Measurements from ENCODE around the gene ALDH7A1. TPM values are rescaled to one million over a fixed set of nuclear protein-coding genes. Genes with fewer than 3 reads are reported as not detected.

ALDH7A1 gene
- total RNA-seq, 1 donor from 2014 or later: 90.6 TPM

GRCh38 chr5:126636956-126637355 lies 41.9 kb upstream of the ALDH7A1 start:
- no peak for FAIRE-seq
- H3K9me3 Mint-ChIP-seq (ENCODE audit: unreplicated experiment): no peaks in the 10 kb centered on the region
- no peaks in the 10 kb centered on the region for H3K27me3 Mint-ChIP-seq (ENCODE audit: low read depth, unreplicated experiment)

DNA sequence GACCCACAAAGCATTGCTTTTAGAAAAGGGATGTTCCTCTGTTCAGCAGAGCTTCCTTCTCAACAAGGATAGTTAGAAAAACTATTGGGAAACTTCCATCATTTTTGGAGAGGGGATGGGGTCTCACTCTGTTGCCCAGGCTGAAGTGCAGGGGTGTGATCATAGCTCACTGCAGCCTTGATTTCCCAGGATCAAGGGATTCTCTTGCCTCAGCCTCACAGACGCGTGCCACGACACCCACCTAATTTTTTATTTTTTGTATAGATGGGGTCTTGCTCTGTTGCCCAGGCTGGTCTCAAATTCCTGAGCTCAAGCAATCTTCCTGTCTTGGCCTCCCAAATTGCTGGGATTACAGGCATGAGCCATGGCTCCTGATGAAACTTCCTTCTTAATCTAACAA lies 40.6 kb upstream of the ALDH7A1 start:
- no peaks in the 10 kb centered on the region for H3K4me1 ChIP-seq (ENCODE audit: insufficient read depth, low read length)
- H3K4me2 ChIP-seq (ENCODE audit: low read length): no peak overlapping the region
- DNase-seq (ENCODE audit: low read depth) (no peak), FAIRE-seq (no peak)
- H3K36me3 ChIP-seq (ENCODE audit: insufficient read depth, low read length): no peaks in the 10 kb centered on the region
- no peaks in the 10 kb centered on the region for H4K20me1 ChIP-seq (ENCODE audit: insufficient read depth, low read length)
- TF ChIP-seq CTCF (IDR thresholded peaks at IDR 0.05; ENCODE audit: insufficient read depth, low read depth, low read length): no peak
- TF ChIP-seq EZH2 (IDR thresholded peaks at IDR 0.05; ENCODE audit: insufficient read depth, low read length): no peak
- no peaks in the 10 kb centered on the region for H3K9me3 ChIP-seq (ENCODE audit: insufficient read depth, low read depth, low read length)
- H3K27ac ChIP-seq (ENCODE audit: low read depth, low read length): no peak overlapping the region
- Mint-ChIP-seq H3K4me3 (ENCODE audit: unreplicated experiment) (no peak overlapping the region), H3K36me3 (ENCODE audit: low read depth, unreplicated experiment) (no peaks in the 10 kb centered on the region), H3K27me3 (ENCODE audit: low read depth, unreplicated experiment) (no peaks in the 10 kb centered on the region), H3K27ac (ENCODE audit: unreplicated experiment) (no peak overlapping the region), H3K9me3 (ENCODE audit: unreplicated experiment) (no peaks in the 10 kb centered on the region), H3K4me1 (ENCODE audit: low read depth, unreplicated experiment) (no peaks in the 10 kb centered on the region)
- no peaks in the 10 kb centered on the region for H3K27me3 ChIP-seq (ENCODE audit: insufficient read depth, low read length)
- no peaks in the 10 kb centered on the region for H3K79me2 ChIP-seq (ENCODE audit: insufficient read depth, low read length)
- H3K4me3 ChIP-seq (ENCODE audit: insufficient read depth, low read depth, low read length): no peak overlapping the region
- no peak overlapping the region for H2AFZ ChIP-seq (ENCODE audit: low read depth, low read length)
- H3K9ac ChIP-seq (ENCODE audit: low read length): no peak overlapping the region

More at GRCh38 chr5:126636956-126637355, 41.9 kb upstream of the ALDH7A1 start:
- H3K36me3 Mint-ChIP-seq (ENCODE audit: low read depth, unreplicated experiment): no peaks in the 10 kb centered on the region
- Histone ChIP-seq H4K20me1 (ENCODE audit: insufficient read depth, low read length) (no peaks in the 10 kb centered on the region), H3K4me1 (ENCODE audit: insufficient read depth, low read length) (no peaks in the 10 kb centered on the region), H2AFZ (ENCODE audit: low read depth, low read length) (no peak overlapping the region), H3K79me2 (ENCODE audit: insufficient read depth, low read length) (no peaks in the 10 kb centered on the region), H3K36me3 (ENCODE audit: insufficient read depth, low read length) (no peaks in the 10 kb centered on the region), H3K9ac (ENCODE audit: low read length) (no peak overlapping the region), H3K27ac (ENCODE audit: low read depth, low read length) (no peak overlapping the region), H3K27me3 (ENCODE audit: insufficient read depth, low read length) (no peaks in the 10 kb centered on the region), H3K4me3 (ENCODE audit: insufficient read depth, low read depth, low read length) (no peak overlapping the region), H3K4me2 (ENCODE audit: low read length) (no peak overlapping the region), H3K9me3 (ENCODE audit: insufficient read depth, low read depth, low read length) (no peaks in the 10 kb centered on the region)
- H3K27ac Mint-ChIP-seq (ENCODE audit: unreplicated experiment): no peak overlapping the region
- H3K4me3 Mint-ChIP-seq (ENCODE audit: unreplicated experiment): no peak overlapping the region
- TF ChIP-seq CTCF (IDR thresholded peaks at IDR 0.05; ENCODE audit: insufficient read depth, low read depth, low read length) (no peak), EZH2 (IDR thresholded peaks at IDR 0.05; ENCODE audit: insufficient read depth, low read length) (no peak)
- no peaks in the 10 kb centered on the region for H3K4me1 Mint-ChIP-seq (ENCODE audit: low read depth, unreplicated experiment)
- DNase-seq (ENCODE audit: low read depth): no peak

- Mint-ChIP-seq H3K4me3 (ENCODE audit: unreplicated experiment) (no peak overlapping the region), H3K27ac (ENCODE audit: unreplicated experiment) (no peak overlapping the region), H3K4me1 (ENCODE audit: low read depth, unreplicated experiment) (no peaks in the 10 kb centered on the region), H3K36me3 (ENCODE audit: low read depth, unreplicated experiment) (no peaks in the 10 kb centered on the region), H3K9me3 (ENCODE audit: unreplicated experiment) (no peaks in the 10 kb centered on the region), H3K27me3 (ENCODE audit: low read depth, unreplicated experiment) (no peaks in the 10 kb centered on the region)
- H3K9me3 ChIP-seq (ENCODE audit: insufficient read depth, low read depth, low read length): no peaks in the 10 kb centered on the region
- H3K4me2 ChIP-seq (ENCODE audit: low read length): no peak overlapping the region
- DNase-seq (ENCODE audit: low read depth) (no peak), FAIRE-seq (no peak)
- H3K27ac ChIP-seq (ENCODE audit: low read depth, low read length): no peak overlapping the region
- H3K4me3 ChIP-seq (ENCODE audit: insufficient read depth, low read depth, low read length): no peak overlapping the region
- no peaks in the 10 kb centered on the region for H3K36me3 ChIP-seq (ENCODE audit: insufficient read depth, low read length)
- H3K9ac ChIP-seq (ENCODE audit: low read length): no peak overlapping the region
- H3K4me1 ChIP-seq (ENCODE audit: insufficient read depth, low read length): no peaks in the 10 kb centered on the region
- no peak overlapping the region for H2AFZ ChIP-seq (ENCODE audit: low read depth, low read length)
- TF ChIP-seq CTCF (IDR thresholded peaks at IDR 0.05; ENCODE audit: insufficient read depth, low read depth, low read length): no peak
- no peak for TF ChIP-seq EZH2 (IDR thresholded peaks at IDR 0.05; ENCODE audit: insufficient read depth, low read length)
- no peaks in the 10 kb centered on the region for H4K20me1 ChIP-seq (ENCODE audit: insufficient read depth, low read length)
- H3K27me3 ChIP-seq (ENCODE audit: insufficient read depth, low read length): no peaks in the 10 kb centered on the region
- H3K79me2 ChIP-seq (ENCODE audit: insufficient read depth, low read length): no peaks in the 10 kb centered on the region
Observed at GRCh38 chr5:126633552-126633951, 38.5 kb upstream of the ALDH7A1 start.

Data from astrocyte (in vitro differentiated cells and primary cell).